ENCODE results near the gene DPP3.

Gene DPP3

DNA sequence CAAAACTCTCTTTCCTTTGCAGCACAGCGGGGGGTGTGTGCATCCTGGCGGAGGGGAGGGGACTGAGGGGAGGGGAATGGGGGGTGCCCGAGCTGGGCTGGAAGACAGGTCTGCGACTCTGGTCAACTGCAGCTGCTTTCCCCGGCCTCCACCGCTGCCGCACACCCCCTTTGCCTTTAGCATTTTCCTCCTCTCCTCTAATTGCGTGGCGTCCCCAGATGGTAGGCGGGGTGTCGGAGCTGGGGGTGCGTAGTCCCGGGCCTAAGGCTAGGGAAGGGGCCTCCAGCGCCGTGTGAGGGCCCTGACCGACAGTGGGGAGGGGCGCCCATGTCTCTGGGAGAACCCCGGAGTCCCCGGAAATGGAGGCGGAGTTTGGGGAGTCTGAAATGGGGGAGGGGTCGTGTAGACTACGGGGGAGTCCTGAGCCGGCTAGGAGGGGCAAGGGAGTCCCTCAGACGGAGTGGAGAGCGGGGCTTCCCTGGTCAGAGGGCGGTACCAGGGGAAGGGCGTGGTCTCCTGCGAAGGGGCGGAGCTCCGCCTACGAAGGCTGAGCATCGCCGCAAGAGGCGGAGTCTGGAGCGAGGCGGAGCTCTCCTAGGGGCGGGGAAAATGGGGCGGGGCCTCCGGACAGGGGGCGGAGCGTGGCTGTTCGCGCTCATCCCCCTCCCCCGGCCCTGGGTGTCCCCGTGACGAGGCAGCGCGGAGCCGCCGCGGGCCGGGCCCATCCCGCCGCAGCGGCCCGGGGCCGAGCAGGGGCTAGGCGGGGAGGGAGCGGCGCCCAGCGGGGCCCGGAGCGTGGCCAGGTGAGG, 13.8 kb upstream of the DPP3 start, which contains the start of gene PELI3:
TSS of gene PELI3 (plus strand) at position 681 of the 809 bp plus-strand sequence. CDS start 1,224 bp downstream, outside the sequence.
- TF ChIP-seq, protein P1, sequence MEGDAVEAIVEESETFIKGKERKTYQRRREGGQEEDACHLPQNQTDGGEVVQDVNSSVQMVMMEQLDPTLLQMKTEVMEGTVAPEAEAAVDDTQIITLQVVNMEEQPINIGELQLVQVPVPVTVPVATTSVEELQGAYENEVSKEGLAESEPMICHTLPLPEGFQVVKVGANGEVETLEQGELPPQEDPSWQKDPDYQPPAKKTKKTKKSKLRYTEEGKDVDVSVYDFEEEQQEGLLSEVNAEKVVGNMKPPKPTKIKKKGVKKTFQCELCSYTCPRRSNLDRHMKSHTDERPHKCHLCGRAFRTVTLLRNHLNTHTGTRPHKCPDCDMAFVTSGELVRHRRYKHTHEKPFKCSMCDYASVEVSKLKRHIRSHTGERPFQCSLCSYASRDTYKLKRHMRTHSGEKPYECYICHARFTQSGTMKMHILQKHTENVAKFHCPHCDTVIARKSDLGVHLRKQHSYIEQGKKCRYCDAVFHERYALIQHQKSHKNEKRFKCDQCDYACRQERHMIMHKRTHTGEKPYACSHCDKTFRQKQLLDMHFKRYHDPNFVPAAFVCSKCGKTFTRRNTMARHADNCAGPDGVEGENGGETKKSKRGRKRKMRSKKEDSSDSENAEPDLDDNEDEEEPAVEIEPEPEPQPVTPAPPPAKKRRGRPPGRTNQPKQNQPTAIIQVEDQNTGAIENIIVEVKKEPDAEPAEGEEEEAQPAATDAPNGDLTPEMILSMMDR (conservative IDR thresholded peaks at IDR 0.05; ENCODE audit: control insufficient read depth, insufficient read depth, low read depth, low read length): no peak
- DNase-seq (ENCODE audit: low read depth): peak; percentile 86
- peak within 1 kb of the TSS; percentile 62 for H3K4me3 ChIP-seq (ENCODE audit: control insufficient read depth, low read depth, low read length)

DNA sequence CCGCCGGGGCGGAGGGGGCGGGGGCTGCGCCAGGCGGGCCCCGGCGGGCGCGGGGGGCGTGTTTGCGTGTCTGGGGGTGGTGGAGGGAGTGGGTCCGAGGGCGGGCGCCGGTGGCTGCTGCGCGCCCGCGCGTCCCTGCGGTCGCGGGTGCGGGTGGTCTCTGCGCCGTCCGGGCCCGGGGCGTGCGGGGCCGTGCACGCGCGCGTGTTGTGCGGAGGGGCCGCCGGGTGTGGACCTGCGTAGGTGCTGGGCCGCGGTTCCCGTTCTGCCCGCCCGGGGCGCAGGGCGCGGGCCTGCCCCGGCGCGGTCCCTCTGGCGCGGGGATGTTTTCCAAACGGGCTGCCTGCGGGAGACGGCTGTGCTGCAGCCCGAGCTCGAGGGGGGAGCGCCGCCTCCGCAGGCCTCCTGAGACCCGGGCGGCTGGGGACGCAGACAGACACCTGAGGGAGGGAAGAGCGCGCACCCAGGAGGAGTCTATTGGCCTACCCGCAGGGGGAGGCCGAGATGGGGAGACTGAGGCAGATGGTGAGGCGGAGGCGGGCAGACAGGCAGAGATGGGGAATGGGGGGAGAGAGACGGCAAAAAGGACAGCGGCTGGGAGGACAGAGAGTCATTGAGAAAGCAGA, 13.1 kb upstream of the DPP3 start:
- DNase-seq (ENCODE audit: low read depth): no peak
- peak overlapping the region; percentile 51 for H3K4me3 ChIP-seq (ENCODE audit: control insufficient read depth, low read depth, low read length)
- TF ChIP-seq, protein P1 (conservative IDR thresholded peaks at IDR 0.05; ENCODE audit: control insufficient read depth, insufficient read depth, low read depth, low read length): no peak

DNA sequence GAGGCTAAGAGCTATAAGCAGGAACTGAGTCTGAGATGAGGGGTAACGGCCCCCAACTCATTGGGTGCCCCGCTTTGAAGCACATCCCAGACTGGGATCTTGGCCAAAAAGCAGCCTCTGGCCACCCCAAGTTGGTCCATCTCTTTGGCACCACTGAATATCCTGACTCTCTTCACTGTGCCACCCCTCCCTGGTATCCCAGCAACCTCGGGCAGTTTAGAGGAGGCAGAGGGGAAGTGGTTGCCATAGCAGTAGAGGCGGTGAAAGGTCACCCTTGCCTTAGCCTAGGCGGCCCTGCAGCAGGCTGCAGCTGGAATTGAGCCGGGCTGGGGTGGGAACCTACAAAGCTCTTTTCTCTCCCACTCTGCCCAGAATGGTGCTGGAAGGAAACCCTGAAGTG, 12.5 kb upstream of the DPP3 start:
- peak overlapping the region; percentile 51 for H3K4me3 ChIP-seq (ENCODE audit: control insufficient read depth, low read depth, low read length)
- no peak for DNase-seq (ENCODE audit: low read depth)
- TF ChIP-seq, protein P1 (conservative IDR thresholded peaks at IDR 0.05; ENCODE audit: control insufficient read depth, insufficient read depth, low read depth, low read length): no peak

DNA sequence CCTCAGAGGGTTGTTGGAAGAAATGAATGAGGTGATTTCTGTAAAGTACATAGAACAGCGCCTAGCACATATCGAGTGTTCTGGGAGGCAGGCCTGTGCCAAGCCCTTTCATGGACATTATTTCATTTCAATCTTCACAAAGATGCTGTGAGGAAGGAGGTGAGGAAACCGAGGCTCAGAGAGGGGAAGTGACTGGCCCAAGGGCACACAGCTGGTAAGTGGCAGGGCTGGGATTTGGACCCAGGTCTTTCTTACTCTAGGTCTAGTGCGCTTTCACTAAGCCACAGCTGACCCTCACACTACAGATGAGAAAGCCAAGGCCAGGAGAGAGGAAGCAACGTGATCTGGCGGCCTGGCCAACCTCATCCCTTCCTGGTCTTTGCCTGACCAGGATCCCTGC, 11.5 kb upstream of the DPP3 start:
- DNase-seq (ENCODE audit: low read depth): no peak
- TF ChIP-seq, protein P1 (conservative IDR thresholded peaks at IDR 0.05; ENCODE audit: control insufficient read depth, insufficient read depth, low read depth, low read length): no peak
- no peak overlapping the region for H3K4me3 ChIP-seq (ENCODE audit: control insufficient read depth, low read depth, low read length)

DNA sequence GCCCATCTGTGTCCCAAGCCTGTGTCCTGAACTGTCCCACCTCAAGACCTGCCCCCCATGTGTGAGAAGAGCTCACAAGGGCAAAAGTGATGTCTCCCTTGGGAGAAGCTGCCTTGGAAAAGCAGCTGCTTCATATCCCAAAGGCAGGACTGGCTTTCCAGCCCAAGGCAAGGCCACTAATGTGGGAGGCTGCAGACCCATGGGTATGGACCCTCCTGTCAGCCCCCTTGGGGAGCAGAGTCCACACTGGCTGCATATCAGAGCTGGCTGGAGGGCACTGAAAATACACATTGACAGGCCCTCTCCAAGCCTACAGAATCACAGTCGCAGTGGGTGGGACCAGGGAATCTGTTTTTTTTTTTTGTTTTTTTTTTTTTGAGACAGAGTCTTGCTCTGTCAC, 10.8 kb upstream of the DPP3 start:
- H3K4me3 ChIP-seq (ENCODE audit: control insufficient read depth, low read depth, low read length): no peak overlapping the region
- TF ChIP-seq, protein P1 (conservative IDR thresholded peaks at IDR 0.05; ENCODE audit: control insufficient read depth, insufficient read depth, low read depth, low read length): no peak
- no peak for DNase-seq (ENCODE audit: low read depth)

DNA sequence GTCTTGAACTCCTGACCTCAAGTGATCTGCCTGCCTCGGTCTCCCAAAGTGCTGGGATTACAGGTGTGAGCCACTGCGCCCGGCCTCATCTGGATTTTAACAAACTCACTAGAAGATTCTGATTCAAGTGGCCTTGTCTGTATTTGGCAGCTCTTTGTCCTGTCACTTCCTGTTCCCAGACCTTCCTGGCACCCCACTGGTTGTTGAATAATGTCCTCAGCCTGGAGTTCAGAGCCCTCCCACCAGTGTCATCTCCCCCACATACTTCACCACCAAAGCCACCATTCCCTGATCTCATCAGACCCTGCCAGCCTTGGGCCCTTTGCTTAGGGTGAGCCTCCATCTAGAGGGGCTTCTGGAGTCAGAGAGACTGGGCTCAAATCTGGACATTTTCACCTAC, 10.2 kb upstream of the DPP3 start:
- H3K4me3 ChIP-seq (ENCODE audit: control insufficient read depth, low read depth, low read length): no peak overlapping the region
- TF ChIP-seq, protein P1 (conservative IDR thresholded peaks at IDR 0.05; ENCODE audit: control insufficient read depth, insufficient read depth, low read depth, low read length): no peak
- DNase-seq (ENCODE audit: low read depth): no peak

All from fibroblast of mammary gland (primary cell).